ENCODE measurements around the gene TGFBR3.
"Not testable (repeated sequence)": the region's sequence is repeated elsewhere in the genome, so short reads cannot be mapped to it uniquely, and the experiment has no call there.

TGFBR3 gene

DNA sequence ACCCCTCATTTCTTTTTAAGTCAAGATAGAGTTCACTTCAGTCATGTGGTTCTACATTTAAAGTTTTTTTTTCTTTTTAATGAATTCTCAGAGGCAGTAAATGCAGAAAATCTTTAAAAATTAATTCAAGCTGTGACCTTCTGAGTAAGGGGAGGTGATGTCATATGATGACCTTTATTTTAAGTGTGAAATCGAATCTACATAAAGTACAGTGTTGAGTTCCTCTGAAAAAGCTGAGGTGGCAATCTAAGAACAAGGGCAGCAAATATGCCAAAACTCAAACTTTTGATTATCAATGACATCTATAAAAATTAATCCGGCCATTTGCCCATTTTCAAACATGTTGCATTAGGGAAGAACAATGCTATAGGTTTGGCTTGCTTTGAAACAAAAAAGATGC, 211.8 kb downstream of the TGFBR3 start:
- DNase-seq (ENCODE audit: extremely low read depth, low read depth): no peak
- TF ChIP-seq, protein P1, sequence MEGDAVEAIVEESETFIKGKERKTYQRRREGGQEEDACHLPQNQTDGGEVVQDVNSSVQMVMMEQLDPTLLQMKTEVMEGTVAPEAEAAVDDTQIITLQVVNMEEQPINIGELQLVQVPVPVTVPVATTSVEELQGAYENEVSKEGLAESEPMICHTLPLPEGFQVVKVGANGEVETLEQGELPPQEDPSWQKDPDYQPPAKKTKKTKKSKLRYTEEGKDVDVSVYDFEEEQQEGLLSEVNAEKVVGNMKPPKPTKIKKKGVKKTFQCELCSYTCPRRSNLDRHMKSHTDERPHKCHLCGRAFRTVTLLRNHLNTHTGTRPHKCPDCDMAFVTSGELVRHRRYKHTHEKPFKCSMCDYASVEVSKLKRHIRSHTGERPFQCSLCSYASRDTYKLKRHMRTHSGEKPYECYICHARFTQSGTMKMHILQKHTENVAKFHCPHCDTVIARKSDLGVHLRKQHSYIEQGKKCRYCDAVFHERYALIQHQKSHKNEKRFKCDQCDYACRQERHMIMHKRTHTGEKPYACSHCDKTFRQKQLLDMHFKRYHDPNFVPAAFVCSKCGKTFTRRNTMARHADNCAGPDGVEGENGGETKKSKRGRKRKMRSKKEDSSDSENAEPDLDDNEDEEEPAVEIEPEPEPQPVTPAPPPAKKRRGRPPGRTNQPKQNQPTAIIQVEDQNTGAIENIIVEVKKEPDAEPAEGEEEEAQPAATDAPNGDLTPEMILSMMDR (IDR thresholded peaks at IDR 0.05; ENCODE audit: low read depth, low read length, missing control alignments): no peak

DNA sequence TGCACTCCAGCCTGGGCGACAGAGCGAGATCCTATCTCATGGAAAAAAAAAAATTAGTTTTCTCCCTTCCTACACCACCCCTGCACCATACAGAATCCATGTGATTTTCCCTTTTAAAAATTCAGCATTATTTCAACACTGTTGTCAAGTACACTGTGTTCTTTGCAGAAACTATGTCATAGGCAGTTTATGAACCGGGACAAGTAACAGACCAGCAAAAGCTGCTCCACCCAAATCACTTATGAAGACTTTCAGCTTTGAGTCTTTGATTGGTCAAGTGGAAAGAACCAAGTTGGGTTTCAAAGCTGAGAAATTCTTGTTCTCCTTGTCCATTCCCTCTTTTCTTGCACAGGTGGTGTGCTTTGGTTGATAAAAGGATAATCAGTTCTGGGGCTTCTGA, 212.3 kb downstream of the TGFBR3 start:
- no peak for DNase-seq (ENCODE audit: extremely low read depth, low read depth)
- TF ChIP-seq, protein P1 (IDR thresholded peaks at IDR 0.05; ENCODE audit: low read depth, low read length, missing control alignments): no peak
- no peak overlapping the region for H3K4me3 ChIP-seq (replicated peaks; ENCODE audit: low read depth, low read length)

More for the DNA sequence above, 211.8 kb downstream of the TGFBR3 start:
- H3K4me3 ChIP-seq (replicated peaks; ENCODE audit: low read depth, low read length): no peak overlapping the region

DNA sequence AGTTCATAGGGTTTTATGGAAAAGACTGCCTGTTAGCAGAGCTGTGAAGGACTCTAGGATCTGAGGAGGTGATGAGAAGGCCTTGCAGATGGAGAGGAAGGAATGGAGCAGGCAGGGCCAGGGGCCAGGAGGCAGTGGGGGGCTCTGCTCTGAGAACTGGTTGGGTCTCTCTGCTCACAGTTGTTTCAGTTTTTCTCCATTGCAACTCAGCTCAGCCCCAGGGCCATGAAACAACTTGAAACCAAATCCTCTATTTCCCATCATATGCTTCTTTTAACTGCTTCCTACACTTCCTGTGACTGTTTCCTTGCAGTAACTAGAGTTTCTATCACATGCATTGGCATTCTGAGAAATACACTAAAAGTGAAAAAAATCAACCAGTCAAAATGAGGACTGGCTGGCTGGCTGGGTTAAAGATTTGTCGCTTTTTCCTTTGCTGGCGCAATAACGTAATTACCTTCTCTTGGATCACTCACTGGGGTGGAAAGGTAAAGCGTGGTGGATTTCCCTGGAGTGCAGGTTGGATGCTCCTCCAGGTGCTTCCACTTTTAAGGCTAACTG, 213.3 kb downstream of the TGFBR3 start:
- TF ChIP-seq, protein P1 (IDR thresholded peaks at IDR 0.05; ENCODE audit: low read depth, low read length, missing control alignments): no peak
- no peak for DNase-seq (ENCODE audit: extremely low read depth, low read depth)

DNA sequence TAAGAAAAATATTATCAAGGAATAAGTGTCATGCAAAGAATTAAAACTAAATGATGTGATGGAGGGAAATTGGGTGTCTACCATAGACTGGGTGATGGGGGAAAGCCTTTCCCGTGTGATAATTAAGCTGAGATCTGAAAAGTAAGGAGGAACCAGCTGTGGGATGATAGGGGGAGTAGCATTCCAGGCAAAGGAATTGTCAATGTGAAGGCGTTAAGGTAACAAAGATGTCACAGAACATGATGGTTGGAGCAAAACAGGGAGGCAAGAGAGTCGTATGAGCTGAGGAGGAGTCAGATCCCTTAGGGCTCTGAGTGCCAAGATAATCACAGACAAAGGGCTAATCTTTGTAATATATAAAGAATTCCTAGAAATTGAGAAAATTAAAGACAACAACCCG, 215.2 kb downstream of the TGFBR3 start:
- TF ChIP-seq, protein P1 (IDR thresholded peaks at IDR 0.05; ENCODE audit: low read depth, low read length, missing control alignments): no peak
- DNase-seq (ENCODE audit: extremely low read depth, low read depth): no peak
- no peak overlapping the region for H3K4me3 ChIP-seq (replicated peaks; ENCODE audit: low read depth, low read length)

More for the DNA sequence above, 213.3 kb downstream of the TGFBR3 start:
- H3K4me3 ChIP-seq (replicated peaks; ENCODE audit: low read depth, low read length): no peak overlapping the region

DNA sequence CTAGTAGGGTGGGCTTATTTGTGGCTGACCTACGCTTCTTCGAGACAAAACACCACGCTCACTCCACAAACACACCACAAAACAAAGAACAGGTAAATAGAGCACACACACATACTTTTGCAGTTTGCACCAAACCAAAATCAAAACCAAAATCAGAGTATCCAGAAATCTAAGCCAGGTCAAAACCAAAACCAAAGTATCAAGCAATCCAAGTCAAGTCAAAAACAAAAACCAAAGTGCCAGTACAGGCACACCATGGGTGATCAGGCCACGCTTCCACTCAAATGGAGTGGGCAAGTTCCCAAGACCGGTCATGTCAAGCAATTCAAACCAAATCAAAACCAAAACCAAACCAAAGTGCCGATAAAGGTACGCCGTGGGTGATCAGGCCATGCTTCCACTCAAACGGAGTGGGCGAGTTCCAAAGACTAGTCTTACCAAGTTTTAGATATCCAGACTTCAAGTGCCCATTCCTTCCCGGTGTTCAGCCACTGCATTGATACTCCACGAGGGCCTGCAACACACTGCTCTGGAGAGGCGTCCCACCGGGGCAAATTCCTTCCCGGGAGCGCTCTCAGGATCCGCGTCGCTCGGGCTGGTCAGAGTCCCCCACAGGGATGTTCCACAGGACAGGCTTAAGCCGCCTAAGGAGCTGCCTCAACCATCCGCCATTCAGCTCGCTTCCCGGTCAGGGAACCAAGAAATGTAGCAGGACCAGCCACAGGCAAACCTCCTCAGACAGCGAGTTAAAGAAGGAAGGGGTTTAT, 216.2 kb downstream of the TGFBR3 start:
- no peak overlapping the region for H3K4me3 ChIP-seq (replicated peaks; ENCODE audit: low read depth, low read length)
- no peak for DNase-seq (ENCODE audit: extremely low read depth, low read depth)
- TF ChIP-seq, protein P1 (IDR thresholded peaks at IDR 0.05; ENCODE audit: low read depth, low read length, missing control alignments): no peak

DNA sequence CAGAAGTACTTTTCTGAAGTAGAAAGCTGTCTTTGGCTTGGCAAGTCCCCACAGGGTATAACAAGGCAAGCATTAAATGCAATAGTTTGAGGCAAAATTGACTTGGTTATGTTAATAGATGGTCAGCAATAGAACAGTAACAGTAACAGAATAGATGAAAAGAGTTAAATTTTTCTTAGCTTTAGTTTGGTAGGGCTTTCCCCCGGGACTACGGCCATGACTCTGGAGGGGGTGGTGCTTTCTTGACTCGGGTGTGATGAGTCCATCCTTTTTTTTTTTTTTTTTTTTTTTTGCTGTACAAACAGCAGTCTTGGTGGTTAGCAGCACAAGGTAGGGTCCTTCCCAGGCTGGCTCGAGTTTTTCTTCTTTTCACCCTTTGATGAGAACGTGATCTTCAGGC, 219.3 kb downstream of the TGFBR3 start:
- H3K4me3 ChIP-seq (replicated peaks; ENCODE audit: low read depth, low read length); DNase-seq (ENCODE audit: extremely low read depth, low read depth): not testable (repeated sequence)

DNA sequence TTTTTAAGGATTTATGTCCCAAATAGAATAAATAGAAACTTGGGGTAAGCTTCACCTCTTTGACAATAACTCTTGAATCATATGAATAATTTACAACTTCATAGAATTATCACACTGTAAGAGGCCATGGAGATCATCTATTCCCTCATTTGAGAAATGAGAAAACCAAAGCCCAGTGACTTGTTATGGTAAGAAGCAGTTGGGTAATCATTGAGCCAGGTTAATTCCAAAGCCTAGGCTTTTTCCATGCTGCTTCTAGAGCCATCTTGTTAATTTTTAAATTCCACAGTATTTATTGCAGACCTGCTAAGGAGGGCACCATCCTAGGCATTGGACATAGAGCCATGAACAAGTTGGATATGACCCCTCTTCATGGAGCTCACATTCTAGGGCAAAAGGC, 224.8 kb downstream of the TGFBR3 start:
- TF ChIP-seq, protein P1 (IDR thresholded peaks at IDR 0.05; ENCODE audit: low read depth, low read length, missing control alignments): no peak
- DNase-seq (ENCODE audit: extremely low read depth, low read depth): no peak
- no peak overlapping the region for H3K4me3 ChIP-seq (replicated peaks; ENCODE audit: low read depth, low read length)
